Sigmoid colon (tissue), 4 donors: Measurements from ENCODE around the gene SNX5.

ENCODE experiments used
- CTCF ChIP-seq, 4 experiments: fragments of 450-650 bp in 3 of 4; fragments of 200-600 bp in 1 of 4; IDR thresholded peaks; one replicate each; pipeline ENCODE4 v1.5.1; 2016 to 2019; ENCODE audit warnings: antibody characterized with exemption in 4 of 4, mild to moderate bottlenecking in 3 of 4, moderate library complexity in 2 of 4
- EP300 ChIP-seq, 4 donors: sonication (generic); formaldehyde crosslinking; IDR thresholded peaks; one replicate each; pipeline ENCODE4 v1.6.1; 2017; ENCODE audit warnings: antibody characterized with exemption in 4 of 4
- POLR2A ChIP-seq, 2 donors: fragments of 450-650 bp; IDR thresholded peaks; one replicate each; pipeline ENCODE4 v1.6.1; 2016; ENCODE audit warnings: antibody characterized with exemption in 2 of 2, mild to moderate bottlenecking in 2 of 2, moderate library complexity in 2 of 2

GRCh38 chr20:17949899-17950298 lies 18.7 kb downstream of the SNX5 start:
- no peak for TF ChIP-seq CTCF (IDR thresholded peaks at IDR 0.05)
- TF ChIP-seq EP300 (IDR thresholded peaks at IDR 0.05), result no peak
- TF ChIP-seq POLR2A (IDR thresholded peaks at IDR 0.05), result no peak
